ENCODE data around the gene ALG10B.
"Not testable (repeated sequence)": the region's sequence is repeated elsewhere in the genome, so short reads cannot be mapped to it uniquely, and the experiment has no call there.

The ALG10B gene

GRCh38 chr12:38316391-38317129 is at the start of gene ALG10B:
Gene ALG10B, plus strand, starts transcription at chr12:38316774. Its CDS starts 120 bp downstream, at chr12:38316894.
- FAIRE-seq (peak; percentile 92), DNase-seq (ENCODE audit: insufficient read length, low spot score) (peak; percentile 41)
- peak; percentile 40 for TF ChIP-seq POLR2A (IDR thresholded peaks at IDR 0.05; ENCODE audit: low read depth, low read length)

- no peak for TF ChIP-seq POLR2A (IDR thresholded peaks at IDR 0.05; ENCODE audit: low read depth, low read length)
- FAIRE-seq (no peak), DNase-seq (ENCODE audit: insufficient read length, low spot score) (no peak)
These were observed 48.0 kb upstream of the ALG10B start for GRCh38 chr12:38268612-38269011.

- FAIRE-seq (no peak), DNase-seq (ENCODE audit: insufficient read length, low spot score) (no peak)
- no peak for TF ChIP-seq POLR2A (IDR thresholded peaks at IDR 0.05; ENCODE audit: low read depth, low read length)
These were observed 46.7 kb upstream of the ALG10B start for GRCh38 chr12:38269897-38270296.

GRCh38 chr12:38279756-38280155 is 36.8 kb upstream of the ALG10B start:
- FAIRE-seq (no peak), DNase-seq (ENCODE audit: insufficient read length, low spot score) (no peak)
- no peak for TF ChIP-seq POLR2A (IDR thresholded peaks at IDR 0.05; ENCODE audit: low read depth, low read length)

GRCh38 chr12:38282886-38283285 is 33.7 kb upstream of the ALG10B start:
- FAIRE-seq (peak; percentile 94), DNase-seq (ENCODE audit: insufficient read length, low spot score) (no peak)
- no peak for TF ChIP-seq POLR2A (IDR thresholded peaks at IDR 0.05; ENCODE audit: low read depth, low read length)

- FAIRE-seq = no peak
- TF ChIP-seq POLR2A (IDR thresholded peaks at IDR 0.05; ENCODE audit: low read depth, low read length) = no peak
These were observed 27.2 kb upstream of the ALG10B start for GRCh38 chr12:38289396-38289795.

GRCh38 chr12:38291160-38291559 is 25.4 kb upstream of the ALG10B start:
- FAIRE-seq = no peak
- TF ChIP-seq POLR2A (IDR thresholded peaks at IDR 0.05; ENCODE audit: low read depth, low read length) = no peak

More at GRCh38 chr12:38289396-38289795, 27.2 kb upstream of the ALG10B start:
- no peak for DNase-seq (ENCODE audit: insufficient read length, low spot score)

GRCh38 chr12:38302972-38303371 is 13.6 kb upstream of the ALG10B start:
- not testable (repeated sequence) for FAIRE-seq; DNase-seq (ENCODE audit: insufficient read length, low spot score)

More at GRCh38 chr12:38291160-38291559, 25.4 kb upstream of the ALG10B start:
- DNase-seq (ENCODE audit: insufficient read length, low spot score) = no peak

- not testable (repeated sequence) for FAIRE-seq; DNase-seq (ENCODE audit: insufficient read length, low spot score)
These were observed 5.4 kb downstream of the ALG10B start for GRCh38 chr12:38321966-38322365.

- no peak for FAIRE-seq
- no peak for TF ChIP-seq POLR2A (IDR thresholded peaks at IDR 0.05; ENCODE audit: low read depth, low read length)
- DNase-seq (ENCODE audit: insufficient read length, low spot score) = no peak
These were observed 8.3 kb downstream of the ALG10B start for GRCh38 chr12:38324912-38325311.

- FAIRE-seq = no peak
- no peak for DNase-seq (ENCODE audit: insufficient read length, low spot score)
- TF ChIP-seq POLR2A (IDR thresholded peaks at IDR 0.05; ENCODE audit: low read depth, low read length) = no peak
These were observed 10.8 kb downstream of the ALG10B start for GRCh38 chr12:38327356-38327755.

- FAIRE-seq = peak; percentile 76
- no peak for TF ChIP-seq POLR2A (IDR thresholded peaks at IDR 0.05; ENCODE audit: low read depth, low read length)
- no peak for DNase-seq (ENCODE audit: insufficient read length, low spot score)
These were observed 11.8 kb downstream of the ALG10B start for GRCh38 chr12:38328306-38328895.

- not testable (repeated sequence) for DNase-seq (ENCODE audit: insufficient read length, low spot score); FAIRE-seq
These were observed 13.8 kb downstream of the ALG10B start for GRCh38 chr12:38330414-38330813.

GRCh38 chr12:38332814-38333213 is 16.2 kb downstream of the ALG10B start:
- FAIRE-seq (no peak), DNase-seq (ENCODE audit: insufficient read length, low spot score) (no peak)
- no peak for TF ChIP-seq POLR2A (IDR thresholded peaks at IDR 0.05; ENCODE audit: low read depth, low read length)

GRCh38 chr12:38342444-38342843 is 25.9 kb downstream of the ALG10B start:
- TF ChIP-seq POLR2A (IDR thresholded peaks at IDR 0.05; ENCODE audit: low read depth, low read length) = no peak
- no peak for FAIRE-seq
- DNase-seq (ENCODE audit: insufficient read length, low spot score) = no peak

GRCh38 chr12:38343256-38343655 is 26.7 kb downstream of the ALG10B start:
- not testable (repeated sequence) for FAIRE-seq; DNase-seq (ENCODE audit: insufficient read length, low spot score)

- not testable (repeated sequence) for FAIRE-seq; DNase-seq (ENCODE audit: insufficient read length, low spot score)
These were observed 27.3 kb downstream of the ALG10B start for GRCh38 chr12:38343916-38344315.

Measured in H54 (cell line).